Measurements from ENCODE around the gene MST1.

The MST1 gene

GRCh38 chr3:49654955-49655556 is 34.2 kb downstream of the MST1 start:
- DNase-seq: no peak

- no peak for DNase-seq
These were observed 35.0 kb downstream of the MST1 start for GRCh38 chr3:49654176-49654825.

- no peak for DNase-seq
These were observed 35.7 kb downstream of the MST1 start for GRCh38 chr3:49653621-49654020.

- DNase-seq: no peak
These were observed 36.3 kb downstream of the MST1 start for GRCh38 chr3:49652903-49653415.

GRCh38 chr3:49652218-49652902 is 36.9 kb downstream of the MST1 start:
- DNase-seq: no peak

- no peak for DNase-seq
These were observed 38.6 kb downstream of the MST1 start for GRCh38 chr3:49650637-49651036.

- no peak for DNase-seq
These were observed 39.1 kb downstream of the MST1 start for GRCh38 chr3:49650177-49650576.

GRCh38 chr3:49649576-49649975 is 39.7 kb downstream of the MST1 start:
- DNase-seq: no peak

- DNase-seq: no peak
These were observed 40.8 kb downstream of the MST1 start for GRCh38 chr3:49648354-49649019.

GRCh38 chr3:49647741-49648140 is 41.5 kb downstream of the MST1 start:
- no peak for DNase-seq

- no peak for DNase-seq
These were observed 43.0 kb downstream of the MST1 start for GRCh38 chr3:49646236-49646635.

- DNase-seq: no peak
These were observed 44.6 kb downstream of the MST1 start for GRCh38 chr3:49644684-49645083.

GRCh38 chr3:49642708-49643145 is 46.5 kb downstream of the MST1 start:
- DNase-seq: no peak

GRCh38 chr3:49641921-49642707 is 47.2 kb downstream of the MST1 start:
- no peak for DNase-seq

- no peak for DNase-seq
These were observed 48.0 kb downstream of the MST1 start for GRCh38 chr3:49641292-49641691.

GRCh38 chr3:49639551-49639950 is 49.7 kb downstream of the MST1 start:
- no peak for DNase-seq

GRCh38 chr3:49638445-49638844 is 50.8 kb downstream of the MST1 start:
- no peak for DNase-seq

- no peak for DNase-seq
These were observed 52.2 kb downstream of the MST1 start for GRCh38 chr3:49636883-49637609.

GRCh38 chr3:49634736-49635135 is 54.5 kb downstream of the MST1 start:
- DNase-seq: no peak
